Measurements from ENCODE around the gene PATJ. TPM values are rescaled to one million over a fixed set of nuclear protein-coding genes. Genes with fewer than 3 reads are reported as not detected.

Gene PATJ
- total and polyA plus RNA-seq, 2 donors (not counting 3 experiments of a cell fraction or from before 2014, with no cell fraction given) = 1.1 to 3.0 TPM

DNA sequence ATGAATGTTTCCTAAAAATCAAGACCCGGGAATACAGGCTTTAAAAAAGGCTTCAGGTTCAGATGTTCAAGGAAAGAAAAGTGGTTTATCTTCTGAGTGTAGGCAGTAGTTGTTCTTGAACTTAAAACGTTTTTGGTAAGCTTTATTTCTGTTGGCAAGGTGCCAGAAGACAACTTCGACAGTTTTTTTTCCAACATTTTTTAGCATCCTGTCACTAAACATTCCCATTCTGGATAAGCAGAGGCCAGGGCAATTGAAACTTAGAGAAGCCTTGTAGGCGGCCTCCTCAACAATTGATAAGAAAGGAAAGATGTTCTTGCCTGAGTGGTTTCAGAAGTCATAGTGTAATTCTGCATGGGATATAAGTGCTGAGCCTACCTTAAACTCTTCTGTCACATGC lies 66.7 kb downstream of the PATJ start:
- no peak overlapping the region for H3K4me2 ChIP-seq (ENCODE audit: insufficient read depth, low read length)
- no peak overlapping the region for H3K27ac ChIP-seq (ENCODE audit: insufficient read depth, low read depth, low read length)
- H3K27me3 ChIP-seq (ENCODE audit: control insufficient read depth in 2 of 2, insufficient read depth in 2 of 2, low read length in 2 of 2) = no peaks in the 10 kb centered on the region
- dilution Hi-C loops (cut with MboI; ENCODE audit: extremely low pct_ligation_motif_present, low sequenced_read_pairs) (no loop called here), intact Hi-C loops (cut with micrococcal nuclease) (no loop called here)
- ChIA-PET CTCF (no interaction called here), POLR2A (no interaction called here)
- H3K9ac ChIP-seq (replicated peaks; ENCODE audit: extremely low read depth, insufficient read depth, low read length) = no peak overlapping the region
- H3K79me2 ChIP-seq (ENCODE audit: control insufficient read depth, insufficient read depth, low read length) = no peaks in the 10 kb centered on the region
- BruUV-seq (replicated peaks) = no TSS peak
- no peak overlapping the region for H3K4me3 ChIP-seq (replicated peaks in 1 of 3; ENCODE audit: insufficient read depth in 1 of 3, low read depth in 1 of 3, low read length in 3 of 3)
- no peak for TF ChIP-seq POLR2AphosphoS5 (IDR thresholded peaks at IDR 0.05; ENCODE audit: insufficient read depth, low read depth, low read length)
- TF ChIP-seq MYC (IDR thresholded peaks at IDR 0.05; ENCODE audit: low read depth, low read length) = no peak
- TF ChIP-seq GATA2 (IDR thresholded peaks at IDR 0.05; ENCODE audit: insufficient read depth, insufficient read length, low read depth, low read length) = no peak
- TF ChIP-seq, protein P1, sequence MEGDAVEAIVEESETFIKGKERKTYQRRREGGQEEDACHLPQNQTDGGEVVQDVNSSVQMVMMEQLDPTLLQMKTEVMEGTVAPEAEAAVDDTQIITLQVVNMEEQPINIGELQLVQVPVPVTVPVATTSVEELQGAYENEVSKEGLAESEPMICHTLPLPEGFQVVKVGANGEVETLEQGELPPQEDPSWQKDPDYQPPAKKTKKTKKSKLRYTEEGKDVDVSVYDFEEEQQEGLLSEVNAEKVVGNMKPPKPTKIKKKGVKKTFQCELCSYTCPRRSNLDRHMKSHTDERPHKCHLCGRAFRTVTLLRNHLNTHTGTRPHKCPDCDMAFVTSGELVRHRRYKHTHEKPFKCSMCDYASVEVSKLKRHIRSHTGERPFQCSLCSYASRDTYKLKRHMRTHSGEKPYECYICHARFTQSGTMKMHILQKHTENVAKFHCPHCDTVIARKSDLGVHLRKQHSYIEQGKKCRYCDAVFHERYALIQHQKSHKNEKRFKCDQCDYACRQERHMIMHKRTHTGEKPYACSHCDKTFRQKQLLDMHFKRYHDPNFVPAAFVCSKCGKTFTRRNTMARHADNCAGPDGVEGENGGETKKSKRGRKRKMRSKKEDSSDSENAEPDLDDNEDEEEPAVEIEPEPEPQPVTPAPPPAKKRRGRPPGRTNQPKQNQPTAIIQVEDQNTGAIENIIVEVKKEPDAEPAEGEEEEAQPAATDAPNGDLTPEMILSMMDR (IDR thresholded peaks at IDR 0.05; ENCODE audit: extremely low read depth in 1 of 2, insufficient read depth in 1 of 2, low read depth in 1 of 2, low read length in 2 of 2) = no peak
- TF ChIP-seq, protein P2, sequence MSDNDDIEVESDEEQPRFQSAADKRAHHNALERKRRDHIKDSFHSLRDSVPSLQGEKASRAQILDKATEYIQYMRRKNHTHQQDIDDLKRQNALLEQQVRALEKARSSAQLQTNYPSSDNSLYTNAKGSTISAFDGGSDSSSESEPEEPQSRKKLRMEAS (IDR thresholded peaks at IDR 0.05; ENCODE audit: insufficient read depth, insufficient read length) = no peak
- no peak for TF ChIP-seq FOS (IDR thresholded peaks at IDR 0.05; ENCODE audit: borderline replicate concordance, insufficient read depth, low read length)
- TF ChIP-seq POLR2A (IDR thresholded peaks at IDR 0.05; ENCODE audit: low read depth, low read length) = no peak
- no peak for TF ChIP-seq EZH2 (IDR thresholded peaks at IDR 0.05; ENCODE audit: borderline replicate concordance, low read depth, low read length, severe bottlenecking)
- TF ChIP-seq JUN (IDR thresholded peaks at IDR 0.05; ENCODE audit: borderline replicate concordance, insufficient read depth, insufficient read length, low read depth) = no peak
- no peaks in the 10 kb centered on the region for H3K9me1 ChIP-seq (replicated peaks; ENCODE audit: control insufficient read depth, extremely low read depth, insufficient read depth, low read length)
- H3K4me1 ChIP-seq (ENCODE audit: control insufficient read depth, extremely low read depth, insufficient read depth, low read length) = no peaks in the 10 kb centered on the region
- DNase-seq (ENCODE audit: low read depth, low spot score) (peak; percentile 18), FAIRE-seq (no peak)
- H4K20me1 ChIP-seq (replicated peaks; ENCODE audit: control insufficient read depth, extremely low read depth, insufficient read depth, low read length) = no peaks in the 10 kb centered on the region
- no peaks in the 10 kb centered on the region for H3K9me3 ChIP-seq (replicated peaks; ENCODE audit: control insufficient read depth, insufficient read depth, low read length)
- H3K36me3 ChIP-seq (ENCODE audit: control insufficient read depth in 2 of 2, extremely low read depth in 1 of 2, insufficient read depth in 2 of 2, low read length in 2 of 2) = no peaks in the 10 kb centered on the region
- H2AFZ ChIP-seq (ENCODE audit: low read depth, low read length) = no peak overlapping the region

All from endothelial cell of umbilical vein (primary cell).